HepG2 (cell line): Measurements from ENCODE around the gene NPIPA7. TPM values are rescaled to one million over a fixed set of nuclear protein-coding genes. Genes with fewer than 3 reads are reported as not detected.
"Not testable (repeated sequence)": the region's sequence is repeated elsewhere in the genome, so short reads cannot be mapped to it uniquely, and the experiment has no call there.

ENCODE experiments used
- ATAC-seq: fragments of 200-7000 bp; cut with Tn5 transposase; 3 replicates; pipeline ENCODE4 v1.9.1; 2020; ENCODE audit warnings: mild to moderate bottlenecking, moderate library complexity
- BruUV-seq: library from RNA; stranded (reverse); fragments of 400-500 nt; replicated peaks from 2 replicates; lab custom pipeline; 2021; lab: Mats Ljungman, UMichigan
- CTCF ChIA-PET: fragments of 300-600 bp; formaldehyde crosslinking; extraction: SDS; loops from one replicate; lab custom pipeline; 2021; ENCODE audit warnings: low total read pairs, inconsistent platforms, low intra/inter-chr PET ratio; lab: Yijun Ruan, JAX
- POLR2A ChIA-PET: fragments of 350-600 bp; sonication (Branson Sonifier 250); formaldehyde crosslinking; loops from one replicate; lab custom pipeline; 2020; ENCODE audit warnings: antibody characterized with exemption, inconsistent platforms; lab: Yijun Ruan, JAX
- DNase-seq: peaks from one replicate; pipeline ENCODE4 v3.0.0-alpha.2; 2015; ENCODE audit warnings: low spot score
- FAIRE-seq: peaks from 3 replicates; lab custom pipeline; 2011; peaks lifted over from hg19 to GRCh38; lab: Jason Lieb, UNC
- H2AFZ ChIP-seq: one replicate; pipeline ENCODE4 v1.6.1; 2011; ENCODE audit warnings: low read length, inconsistent platforms
- H3K27ac ChIP-seq: fragments of 300-600 bp; 3 replicates; pipeline ENCODE4 v1.8.0; 2011; ENCODE audit warnings: mixed run types, mild to moderate bottlenecking, mixed read lengths, low read length, inconsistent platforms; ENCODE audit not compliant: insufficient read depth; ENCODE audit errors: extremely low read length
- H3K27me3 ChIP-seq, 2 experiments: fragments of 200-600 bp in 1 of 2; 2 replicates in 1 of 2; 3 replicates in 1 of 2; pipeline versions ENCODE4 v1.6.0 to v1.8.0; 2011; ENCODE audit warnings: low read length in 2 of 2, mild to moderate bottlenecking in 2 of 2, moderate library complexity in 2 of 2, inconsistent platforms in 1 of 2; ENCODE audit not compliant: insufficient read depth in 2 of 2, control insufficient read depth in 1 of 2
- H3K36me3 ChIP-seq, 2 experiments: fragments of 200-600 bp in 1 of 2; replicated peaks in 1 of 2; 2 replicates in 1 of 2; 3 replicates in 1 of 2; pipeline versions ENCODE4 v1.5.1 to v1.8.0; 2011; ENCODE audit warnings: low read length in 2 of 2, inconsistent platforms in 1 of 2; ENCODE audit not compliant: insufficient read depth in 2 of 2, control insufficient read depth in 1 of 2
- H3K4me1 ChIP-seq: 2 replicates; pipeline ENCODE4 v1.5.1; 2012; ENCODE audit warnings: low read length, inconsistent platforms; ENCODE audit not compliant: insufficient read depth
- H3K4me2 ChIP-seq: 2 replicates; pipeline ENCODE4 v1.6.0; 2011; ENCODE audit warnings: low read depth, low read length, inconsistent platforms
- H3K4me3 ChIP-seq, 3 experiments: fragments of 200-600 bp in 1 of 3; sonication (generic), shearing (Covaris generic) in 1 of 3; replicated peaks in 1 of 3; 2 replicates each; pipeline ENCODE4 v1.5.1; 2011 to 2016; ENCODE audit warnings: low read length in 3 of 3, inconsistent platforms in 2 of 3, low read depth in 2 of 3, mild to moderate bottlenecking in 2 of 3, control low read depth in 1 of 3, mixed read lengths in 1 of 3; ENCODE audit not compliant: insufficient read depth in 1 of 3
- H3K79me2 ChIP-seq: one replicate; pipeline ENCODE4 v1.6.1; 2011; ENCODE audit warnings: low read length, inconsistent platforms; ENCODE audit not compliant: insufficient read depth
- H3K9ac ChIP-seq: 2 replicates; pipeline ENCODE4 v1.6.0; 2011; ENCODE audit warnings: mild to moderate bottlenecking, low read depth, low read length, inconsistent platforms; ENCODE audit not compliant: insufficient read depth
- H3K9me3 ChIP-seq: 2 replicates; pipeline ENCODE4 v1.5.1; 2012; ENCODE audit warnings: mild to moderate bottlenecking, low read length
- H4K20me1 ChIP-seq: 2 replicates; pipeline ENCODE4 v1.6.0; 2011; ENCODE audit warnings: inconsistent platforms, mild to moderate bottlenecking, low read length, moderate library complexity; ENCODE audit not compliant: insufficient read depth
- whole genome bisulfite sequencing: methylation state at CpG from one replicate; pipeline ENCODE4 v1.1.6; 2017; ENCODE audit warnings: low lambda C conversion rate; 5-methylcytosine and 5-hydroxymethylcytosine counted together
- in situ Hi-C: cut with HindIII; loops from 2 replicates; pipeline ENCODE4 v1.10.0; 2017; ENCODE audit warnings: low pct_unique_long_range_greater_than_20kb; ENCODE audit not compliant: extremely low pct_ligation_motif_present
- intact Hi-C: fragments of 100-400 bp; cut with micrococcal nuclease; formaldehyde crosslinking; loops from one replicate; pipeline ENCODE4 v1.10.0; 2022; ENCODE audit not compliant: unreplicated experiment
- polyA plus RNA-seq, 8 experiments: library from polyadenylated mRNA; depleted of rRNA in 3 of 8; stranded (reverse) in 7 of 8; unstranded in 1 of 8; fragments of >200 nt; fragmentation: Illumina TruSeq in 4 of 8; extraction: Trizol in 4 of 8; gene quantifications; 2 replicates each; pipeline versions ENCODE4 v1.2.1 to v1.2.3, GENCODE V29; 2011 to 2016; ENCODE audit warnings: low read depth in 4 of 8, missing spikeins in 1 of 8, mixed read lengths in 1 of 8; ENCODE audit not compliant: insufficient read depth in 1 of 8
- total RNA-seq, 5 experiments: library from RNA; depleted of rRNA; stranded (reverse); fragments of >200 nt; fragmentation: Illumina TruSeq; extraction: Trizol; gene quantifications; 2 replicates each; pipeline ENCODE4 v1.2.3, GENCODE V29; 2016; ENCODE audit warnings: low read depth in 1 of 5

Gene NPIPA7
- total and polyA plus RNA-seq, 2 of the 13 experiments (the other 11 are each of a cell fraction or from before 2014, with no cell fraction given), result 11.0 to 97.4 TPM

DNA sequence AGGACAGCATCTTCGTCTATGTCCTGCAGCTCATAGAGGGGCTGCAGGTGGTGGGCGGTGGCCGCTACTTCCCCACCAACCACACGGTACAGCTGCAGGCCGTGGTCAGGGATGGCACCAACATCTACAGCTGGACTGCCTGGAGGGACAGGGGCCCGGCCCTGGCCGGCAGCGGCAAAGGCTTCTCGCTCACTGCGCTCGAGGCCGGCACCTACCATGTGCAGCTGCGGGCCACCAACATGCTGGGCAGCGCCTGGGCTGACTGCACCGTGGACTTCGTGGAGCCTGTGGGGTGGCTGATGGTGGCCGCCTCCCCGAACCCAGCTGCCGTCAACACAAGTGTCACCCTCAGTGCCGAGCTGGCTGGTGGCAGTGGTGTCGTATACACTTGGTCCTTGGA lies 13.6 kb upstream of the NPIPA7 start:
- POLR2A ChIA-PET, H2AFZ ChIP-seq, H4K20me1 ChIP-seq, H3K4me3 ChIP-seq, H3K9me3 ChIP-seq, H3K27me3 ChIP-seq, H3K27ac ChIP-seq, H3K9ac ChIP-seq, intact Hi-C loops, DNase-seq, H3K4me2 ChIP-seq, H3K36me3 ChIP-seq, in situ Hi-C loops, H3K79me2 ChIP-seq, H3K4me1 ChIP-seq, CTCF ChIA-PET, BruUV-seq, FAIRE-seq: not testable (repeated sequence)
- peak; percentile 8 for ATAC-seq
- 48% methylated on average over 11 of the region's 21 CpGs for WGBS

DNA sequence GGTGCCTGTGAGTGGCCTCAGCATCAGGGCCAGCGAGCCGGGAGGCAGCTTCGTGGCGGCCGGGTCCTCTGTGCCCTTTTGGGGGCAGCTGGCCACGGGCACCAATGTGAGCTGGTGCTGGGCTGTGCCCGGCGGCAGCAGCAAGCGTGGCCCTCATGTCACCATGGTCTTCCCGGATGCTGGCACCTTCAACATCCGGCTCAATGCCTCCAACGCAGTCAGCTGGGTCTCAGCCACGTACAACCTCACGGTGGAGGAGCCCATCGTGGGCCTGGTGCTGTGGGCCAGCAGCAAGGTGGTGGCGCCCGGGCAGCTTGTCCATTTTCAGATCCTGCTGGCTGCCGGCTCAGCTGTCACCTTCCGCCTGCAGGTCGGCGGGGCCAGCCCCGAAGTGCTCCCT lies 13.1 kb upstream of the NPIPA7 start:
- H3K9ac ChIP-seq, DNase-seq, H3K27ac ChIP-seq, H2AFZ ChIP-seq, intact Hi-C loops, H3K9me3 ChIP-seq, CTCF ChIA-PET, H3K27me3 ChIP-seq, in situ Hi-C loops, H3K4me2 ChIP-seq, H3K79me2 ChIP-seq, H4K20me1 ChIP-seq, H3K4me1 ChIP-seq, H3K4me3 ChIP-seq, FAIRE-seq, POLR2A ChIA-PET, H3K36me3 ChIP-seq, BruUV-seq: not testable (repeated sequence)
- ATAC-seq, result peak; percentile 5
- WGBS, result 38% methylated on average over 5 of the region's 22 CpGs

DNA sequence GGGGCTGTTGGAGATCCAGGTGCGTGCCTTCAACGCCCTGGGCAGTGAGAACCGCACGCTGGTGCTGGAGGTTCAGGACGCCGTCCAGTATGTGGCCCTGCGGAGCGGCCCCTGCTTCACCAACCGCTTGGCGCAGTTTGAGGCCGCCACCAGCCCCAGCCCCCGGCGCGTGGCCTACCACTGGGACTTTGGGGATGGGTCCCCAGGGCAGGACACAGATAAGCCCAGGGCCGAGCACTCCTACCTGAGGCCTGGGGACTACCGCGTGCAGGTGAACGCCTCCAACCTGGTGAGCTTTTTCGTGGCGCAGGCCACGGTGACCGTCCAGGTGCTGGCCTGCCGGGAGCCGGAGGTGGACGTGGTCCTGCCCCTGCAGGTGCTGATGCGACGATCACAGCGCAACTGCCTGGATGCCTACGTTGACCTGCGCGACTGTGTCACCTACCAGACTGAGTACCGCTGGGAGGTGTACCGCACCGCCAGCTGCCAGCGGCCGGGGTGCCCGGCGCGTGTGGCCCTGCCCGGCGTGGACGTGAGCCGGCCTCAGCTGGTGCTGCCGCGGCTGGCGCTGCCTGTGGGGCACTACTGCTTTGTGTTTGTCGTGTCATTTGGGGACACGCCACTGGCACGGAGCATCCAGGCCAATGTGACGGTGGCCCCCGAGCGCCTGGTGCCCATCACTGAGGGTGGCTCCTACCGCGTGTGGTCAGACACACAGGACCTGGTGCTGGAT lies 12.2 kb upstream of the NPIPA7 start:
- H3K4me2 ChIP-seq, H4K20me1 ChIP-seq, H3K9ac ChIP-seq, H3K9me3 ChIP-seq, BruUV-seq, H3K36me3 ChIP-seq, H3K4me1 ChIP-seq, CTCF ChIA-PET, intact Hi-C loops, DNase-seq, H3K4me3 ChIP-seq, POLR2A ChIA-PET, H2AFZ ChIP-seq, in situ Hi-C loops, H3K79me2 ChIP-seq, H3K27me3 ChIP-seq, H3K27ac ChIP-seq, FAIRE-seq: not testable (repeated sequence)
- 61% methylated on average over 11 of the region's 54 CpGs for WGBS
- ATAC-seq, result peak; percentile 2; the same call in 2 of the 3 replicates

DNA sequence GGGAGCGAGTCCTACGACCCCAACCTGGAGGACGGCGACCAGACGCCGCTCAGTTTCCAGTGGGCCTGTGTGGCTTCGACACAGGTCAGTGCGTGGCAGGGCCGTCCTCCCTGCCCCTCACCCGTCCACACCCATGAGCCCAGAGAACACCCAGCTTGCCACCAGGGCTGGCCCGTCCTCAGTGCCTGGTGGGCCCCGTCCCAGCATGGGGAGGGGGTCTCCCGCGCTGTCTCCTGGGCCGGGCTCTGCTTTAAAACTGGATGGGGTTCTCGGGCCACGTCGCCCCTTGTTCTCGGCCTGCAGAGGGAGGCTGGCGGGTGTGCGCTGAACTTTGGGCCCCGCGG lies 11.7 kb upstream of the NPIPA7 start:
- H3K36me3 ChIP-seq, DNase-seq, H3K9ac ChIP-seq, CTCF ChIA-PET, H3K27me3 ChIP-seq, H3K27ac ChIP-seq, H2AFZ ChIP-seq, H4K20me1 ChIP-seq, H3K4me3 ChIP-seq, in situ Hi-C loops, BruUV-seq, intact Hi-C loops, H3K9me3 ChIP-seq, H3K4me1 ChIP-seq, FAIRE-seq, POLR2A ChIA-PET, H3K79me2 ChIP-seq, H3K4me2 ChIP-seq: not testable (repeated sequence)
- WGBS, result no CpG with 5 or more reads among the region's 23 CpGs
- ATAC-seq, result peak; percentile 15
